HG03196 (cell line): ENCODE results near the gene MACROH2A1.
"Not testable (repeated sequence)": the region's sequence is repeated elsewhere in the genome, so short reads cannot be mapped to it uniquely, and the experiment has no call there.

Source experiments
- ATAC-seq: cut with Tn5 transposase; IDR thresholded peaks from one replicate; pipeline ENCODE4 v1.9.1; 2021; ENCODE audit not compliant: unreplicated experiment

The MACROH2A1 gene

GRCh38 chr5:135379046-135379654 is 19.9 kb downstream of the MACROH2A1 start:
- ATAC-seq, result no peak

- ATAC-seq, result no peak
Observed at GRCh38 chr5:135377751-135378680, 21.0 kb downstream of the MACROH2A1 start.

GRCh38 chr5:135376961-135377624 is 21.9 kb downstream of the MACROH2A1 start:
- ATAC-seq, result peak; percentile 69

GRCh38 chr5:135375040-135375793 is 23.8 kb downstream of the MACROH2A1 start:
- ATAC-seq, result no peak

- no peak for ATAC-seq
Observed at GRCh38 chr5:135373736-135374515, 25.1 kb downstream of the MACROH2A1 start.

- no peak for ATAC-seq
Observed at GRCh38 chr5:135372654-135373381, 26.2 kb downstream of the MACROH2A1 start.

GRCh38 chr5:135371622-135372232 is 27.3 kb downstream of the MACROH2A1 start:
- ATAC-seq, result no peak

GRCh38 chr5:135369952-135370351 is 29.1 kb downstream of the MACROH2A1 start:
- no peak for ATAC-seq

- ATAC-seq, result no peak
Observed at GRCh38 chr5:135367554-135367953, 31.5 kb downstream of the MACROH2A1 start.

GRCh38 chr5:135367076-135367475 is 32.0 kb downstream of the MACROH2A1 start:
- ATAC-seq, result no peak

- ATAC-seq, result no peak
Observed at GRCh38 chr5:135365281-135365680, 33.8 kb downstream of the MACROH2A1 start.

GRCh38 chr5:135364421-135365262 is 34.4 kb downstream of the MACROH2A1 start:
- no peak for ATAC-seq

GRCh38 chr5:135363342-135363741 is 35.7 kb downstream of the MACROH2A1 start:
- ATAC-seq, result not testable (repeated sequence)

- no peak for ATAC-seq
Observed at GRCh38 chr5:135362102-135362501, 36.9 kb downstream of the MACROH2A1 start.

GRCh38 chr5:135360278-135361274 is 38.5 kb downstream of the MACROH2A1 start:
- no peak for ATAC-seq

- ATAC-seq, result no peak
Observed at GRCh38 chr5:135359374-135360165, 39.5 kb downstream of the MACROH2A1 start.
